COLO668 (cell line): ENCODE measurements around the gene PTPRN2.
"Not testable (repeated sequence)": the region's sequence is repeated elsewhere in the genome, so short reads cannot be mapped to it uniquely, and the experiment has no call there.

Experiments used
- DNase-seq: peaks from one replicate; lab custom pipeline; 2025; ENCODE audit not compliant: unreplicated experiment; lab: John Stamatoyannopoulos, UW

Gene PTPRN2

DNA sequence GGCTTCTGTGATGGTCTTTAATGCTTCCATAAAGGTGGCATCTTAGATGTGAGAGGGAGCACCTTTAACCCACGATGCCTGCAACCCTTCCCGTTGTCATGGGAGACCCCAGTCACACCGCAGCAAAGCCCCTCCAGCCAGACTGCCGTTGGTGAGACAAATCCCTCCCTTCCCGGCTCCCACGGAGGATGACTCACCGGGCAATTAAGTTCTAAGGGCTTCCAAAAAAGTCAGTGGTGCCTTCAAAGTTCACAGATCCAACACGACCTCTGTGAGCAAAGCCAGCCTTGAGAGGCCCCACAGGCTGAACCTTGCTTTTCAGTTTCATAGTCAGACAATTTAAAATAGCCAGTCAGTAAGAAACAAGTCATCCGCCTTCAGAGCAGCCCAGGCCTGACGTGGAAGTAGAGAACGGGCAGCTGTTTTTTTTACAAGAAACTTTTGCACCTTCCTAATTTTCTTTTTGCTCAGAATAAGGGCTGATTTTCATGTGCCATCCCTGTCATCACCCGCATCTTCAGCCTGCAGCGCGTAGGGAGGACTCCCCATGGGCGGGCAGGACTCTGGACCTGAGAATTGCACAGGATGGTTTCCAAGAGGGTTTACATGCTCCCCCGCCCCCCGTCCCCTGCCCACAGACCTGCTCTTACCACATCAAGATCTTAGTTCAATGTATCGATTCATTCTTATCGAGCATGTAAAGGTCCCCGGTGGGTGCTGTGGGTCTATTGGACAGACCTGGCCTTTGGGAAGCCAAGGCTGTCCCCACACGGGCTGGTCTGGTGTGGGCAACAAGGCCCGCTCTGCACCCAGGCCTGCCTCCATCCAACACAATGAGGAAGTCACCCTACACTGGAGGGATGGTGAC lies 916.9 kb downstream of the PTPRN2 start:
- DNase-seq, result no peak

DNA sequence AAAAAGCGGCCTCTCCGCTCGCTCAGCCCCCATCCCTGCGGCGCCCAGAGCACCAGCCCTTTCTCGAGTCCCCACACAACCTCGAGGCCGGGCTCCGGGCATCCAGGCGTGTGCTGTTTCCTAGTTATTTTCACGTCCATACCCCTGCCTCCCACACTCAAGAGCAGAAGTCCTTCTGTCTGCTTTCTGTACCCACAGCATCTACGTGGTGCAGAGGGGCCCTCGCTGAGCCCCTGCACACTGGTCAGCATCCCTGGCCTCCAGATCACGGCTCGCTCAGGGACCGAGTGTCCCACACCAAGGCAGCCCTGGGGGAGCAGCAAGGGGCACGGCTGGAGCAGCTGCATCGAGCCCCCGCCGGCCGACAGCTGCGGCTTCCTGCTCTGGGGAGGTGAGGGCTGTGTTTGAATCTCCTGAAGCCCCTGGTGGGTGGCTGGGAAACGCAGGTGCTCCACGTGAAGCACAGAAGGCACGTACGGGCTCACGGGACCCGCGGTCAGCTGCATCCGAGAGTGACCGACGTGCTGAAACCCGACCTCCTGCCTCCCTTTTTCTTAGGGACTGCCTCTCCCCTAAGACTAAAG lies 917.8 kb downstream of the PTPRN2 start:
- DNase-seq, result no peak

GRCh38 chr7:157668884-157669767 lies 918.5 kb downstream of the PTPRN2 start:
- no peak for DNase-seq

DNA sequence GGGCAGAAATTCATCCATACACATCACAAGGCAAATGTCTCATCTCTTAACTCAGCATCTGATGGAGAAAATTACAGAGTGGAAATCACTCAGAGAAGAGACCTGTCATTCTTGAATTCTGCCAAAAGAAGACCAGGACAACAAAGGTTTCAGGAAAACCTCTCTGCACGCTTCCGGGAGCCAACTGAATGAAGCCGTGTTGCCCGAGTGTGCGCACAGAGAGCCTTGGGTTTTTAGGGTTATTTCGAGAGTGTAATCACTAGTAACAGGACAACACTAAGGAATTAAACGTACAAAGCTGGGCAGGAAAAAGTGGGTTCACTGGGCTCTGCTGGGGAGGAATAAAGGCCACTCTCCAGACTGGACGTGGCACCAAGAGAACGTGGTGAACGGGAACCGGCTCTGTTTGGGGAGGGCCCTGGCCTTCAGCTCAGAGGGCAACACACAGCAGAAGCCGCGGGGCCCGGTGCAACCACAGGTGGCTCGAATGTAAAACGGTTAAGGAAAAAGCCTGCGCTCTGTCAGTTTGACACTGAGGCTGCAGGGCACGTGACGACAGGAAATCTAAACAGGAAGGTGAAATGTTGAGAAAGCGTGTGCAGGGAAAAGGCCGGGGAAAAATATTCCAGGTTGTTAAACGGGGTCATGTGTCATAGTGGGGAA lies 919.3 kb downstream of the PTPRN2 start:
- no peak for DNase-seq

GRCh38 chr7:157667731-157668130 lies 919.9 kb downstream of the PTPRN2 start:
- no peak for DNase-seq

DNA sequence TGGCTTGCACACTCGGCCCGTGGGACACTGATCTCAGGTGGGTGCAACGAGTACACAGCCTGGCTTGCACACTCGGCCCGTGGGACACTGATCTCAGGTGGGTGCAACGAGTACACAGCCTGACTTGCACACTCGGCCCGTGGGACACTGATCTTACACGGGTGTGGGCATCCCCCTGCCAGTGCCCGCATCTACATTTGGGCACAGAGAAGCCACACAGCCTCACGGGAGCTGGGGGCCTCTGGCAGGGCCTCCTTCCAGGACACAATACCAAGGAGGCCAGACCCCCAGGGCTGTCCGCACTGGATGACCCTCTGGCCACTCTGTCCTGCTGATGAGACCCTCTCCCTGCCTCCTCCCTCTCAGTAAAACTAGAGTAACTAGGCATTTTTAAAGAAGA lies 920.4 kb downstream of the PTPRN2 start:
- DNase-seq, result no peak

- no peak for DNase-seq
Observed at GRCh38 chr7:157666530-157667040, 921.0 kb downstream of the PTPRN2 start.

DNA sequence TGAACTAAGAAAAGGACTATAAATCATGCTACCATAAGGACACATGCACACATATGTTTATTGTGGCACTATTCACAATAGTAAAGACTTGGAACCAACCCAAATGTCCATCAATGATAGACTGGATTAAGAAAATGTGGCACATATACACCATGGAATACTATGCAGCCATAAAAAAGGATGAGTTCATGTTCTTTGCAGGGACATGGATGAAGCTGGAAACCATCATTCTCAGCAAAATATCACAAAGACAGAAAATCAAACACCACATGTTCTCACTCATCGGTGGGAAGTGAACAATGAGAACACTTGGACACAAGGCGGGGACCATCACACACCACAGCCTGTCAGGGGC lies 922.0 kb downstream of the PTPRN2 start:
- not testable (repeated sequence) for DNase-seq

GRCh38 chr7:157664871-157665633 lies 922.6 kb downstream of the PTPRN2 start:
- DNase-seq, result no peak

- DNase-seq, result no peak
Observed at GRCh38 chr7:157664034-157664433, 923.6 kb downstream of the PTPRN2 start.

- no peak for DNase-seq
Observed at GRCh38 chr7:157662981-157663716, 924.5 kb downstream of the PTPRN2 start.

GRCh38 chr7:157662110-157662791 lies 925.4 kb downstream of the PTPRN2 start:
- no peak for DNase-seq

- DNase-seq, result no peak
Observed at GRCh38 chr7:157661611-157661975, 926.0 kb downstream of the PTPRN2 start.

- no peak for DNase-seq
Observed at GRCh38 chr7:157660971-157661610, 926.5 kb downstream of the PTPRN2 start.

DNA sequence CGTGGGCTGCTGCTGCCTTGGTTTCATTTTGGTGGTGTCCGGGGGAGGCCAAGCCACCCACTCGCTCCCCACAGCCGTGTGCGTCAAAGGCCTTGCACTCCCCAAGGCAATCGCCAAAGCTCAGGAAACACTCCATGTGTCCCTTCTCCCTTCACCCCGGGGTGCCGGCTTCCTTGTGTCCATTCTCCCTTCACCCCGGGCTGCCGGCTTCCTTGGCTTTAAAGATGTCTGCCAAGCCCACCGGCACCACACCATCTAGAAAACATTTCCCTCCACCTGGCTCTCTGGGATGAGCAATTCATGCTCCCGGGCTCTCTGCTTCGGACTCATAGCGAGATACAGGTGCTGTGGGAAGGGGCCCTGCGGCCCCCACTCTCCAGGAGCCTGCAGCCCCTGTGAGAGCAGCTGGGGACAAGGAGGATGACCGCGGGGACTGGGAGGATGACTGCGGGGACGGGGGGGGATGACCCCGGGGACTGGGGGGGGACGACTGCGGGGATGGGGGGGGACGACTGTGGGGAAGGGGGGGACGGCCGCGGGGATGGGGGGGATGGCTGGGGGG lies 928.7 kb downstream of the PTPRN2 start:
- DNase-seq, result no peak

- no peak for DNase-seq
Observed at GRCh38 chr7:157657741-157658740, 929.6 kb downstream of the PTPRN2 start.

DNA sequence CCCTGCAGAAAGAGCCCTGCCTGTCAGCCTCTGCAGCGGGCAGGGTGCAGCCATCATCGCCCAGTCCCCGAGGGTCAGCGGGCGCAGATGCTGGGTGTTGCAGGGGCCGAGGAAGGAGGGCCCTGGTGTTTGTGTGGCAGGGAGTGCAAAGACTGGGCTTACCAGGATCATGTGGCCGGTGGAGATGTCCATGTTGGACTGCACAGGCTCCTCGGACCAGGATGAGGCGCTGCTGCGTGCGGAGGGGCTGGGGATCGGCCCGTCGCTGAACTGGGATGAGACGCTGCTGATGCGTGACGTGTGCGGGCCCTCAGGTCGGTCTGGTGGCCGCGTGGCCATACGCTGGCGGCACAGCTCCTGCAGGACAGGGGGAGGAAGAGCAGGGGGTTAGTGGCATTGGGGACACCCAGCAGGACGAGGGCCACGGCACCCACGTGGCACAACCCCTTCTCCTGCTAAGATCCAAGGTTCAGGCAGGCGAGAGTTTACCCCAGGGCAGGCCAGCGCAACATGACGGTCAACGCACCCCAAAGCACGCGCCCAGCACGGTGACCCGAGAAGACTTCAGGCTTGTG lies 931.3 kb downstream of the PTPRN2 start:
- no peak for DNase-seq
